H1 (cell line): ENCODE results near the gene SLC43A2. TPM values are rescaled to one million over a fixed set of nuclear protein-coding genes. Genes with fewer than 3 reads are reported as not detected.

ENCODE experiments used
- CBX5 ChIP-seq: fragments of 300-800, 300-1000 bp; sonication (generic); IDR thresholded peaks from 2 replicates; pipeline ENCODE4 v1.7.1; 2016; ENCODE audit warnings: antibody characterized with exemption, low read length, low read depth
- polyA plus RNA-seq, 7 experiments: library from polyadenylated mRNA; depleted of rRNA in 3 of 7; stranded (reverse) in 5 of 7; unstranded in 2 of 7; fragments of >200 nt in 5 of 7; fragments of 200-250 nt in 2 of 7; gene quantifications; 1 replicate in 5 of 7; 2 replicates in 1 of 7; 4 replicates in 1 of 7; pipeline versions ENCODE4 v1.2.1 to v1.2.3, GENCODE V29; 2011 to 2013; ENCODE audit warnings: missing spikeins in 2 of 7, mixed read lengths in 2 of 7
- total RNA-seq: library from RNA; stranded (reverse); fragmentation: NEBNext Ultra II Directional; extraction: Animal tissue kit (Norgen Biotek cat#: 25700); gene quantifications from 2 replicates; pipeline ENCODE4 v1.2.1, GENCODE V29; 2021
- TF ChIP-seq, protein P1 (sequence below): fragments of 300-600 bp; sonication (generic); IDR thresholded peaks from 2 replicates; pipeline ENCODE4 v1.7.1; 2012; ENCODE audit warnings: low read length, moderate library complexity, mild to moderate bottlenecking, inconsistent platforms; ENCODE audit not compliant: insufficient replicate concordance

SLC43A2 gene
- total and polyA plus RNA-seq, 2 of the 8 experiments (the other 6 are each of a cell fraction or from before 2014, with no cell fraction given): 6.6 to 10.5 TPM

DNA sequence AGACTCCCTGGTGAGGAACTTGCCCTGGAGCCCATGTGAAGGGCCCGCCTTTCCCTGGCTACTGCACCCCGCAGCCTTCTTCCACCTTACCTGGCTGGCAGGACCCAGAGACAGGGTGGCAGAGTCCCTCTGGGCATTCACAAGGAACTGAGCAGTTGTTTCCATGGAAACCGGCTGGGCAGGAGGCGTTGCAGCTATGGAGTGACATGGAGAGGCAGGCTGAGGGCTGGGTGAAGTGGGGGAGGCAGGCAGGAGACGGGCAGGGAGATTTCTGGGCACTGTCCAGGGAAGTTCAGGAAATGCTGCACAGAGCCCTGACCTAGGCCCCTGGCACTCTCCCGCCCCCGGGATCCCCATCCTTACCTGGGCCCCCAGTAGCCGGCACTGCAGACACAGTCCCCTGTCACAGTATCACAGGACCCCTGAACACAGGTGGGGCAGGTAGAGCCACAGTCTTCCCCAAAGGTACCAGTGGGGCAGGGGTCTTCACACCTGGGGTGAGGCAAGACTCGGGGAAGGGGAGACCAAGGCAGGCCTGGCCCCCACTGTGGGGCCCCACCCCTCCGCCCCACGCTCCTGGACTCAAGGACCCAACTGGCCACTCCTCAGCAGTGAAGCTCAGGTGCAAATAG, 11.0 kb upstream of the SLC43A2 start (continued):
- TF ChIP-seq, protein P1, sequence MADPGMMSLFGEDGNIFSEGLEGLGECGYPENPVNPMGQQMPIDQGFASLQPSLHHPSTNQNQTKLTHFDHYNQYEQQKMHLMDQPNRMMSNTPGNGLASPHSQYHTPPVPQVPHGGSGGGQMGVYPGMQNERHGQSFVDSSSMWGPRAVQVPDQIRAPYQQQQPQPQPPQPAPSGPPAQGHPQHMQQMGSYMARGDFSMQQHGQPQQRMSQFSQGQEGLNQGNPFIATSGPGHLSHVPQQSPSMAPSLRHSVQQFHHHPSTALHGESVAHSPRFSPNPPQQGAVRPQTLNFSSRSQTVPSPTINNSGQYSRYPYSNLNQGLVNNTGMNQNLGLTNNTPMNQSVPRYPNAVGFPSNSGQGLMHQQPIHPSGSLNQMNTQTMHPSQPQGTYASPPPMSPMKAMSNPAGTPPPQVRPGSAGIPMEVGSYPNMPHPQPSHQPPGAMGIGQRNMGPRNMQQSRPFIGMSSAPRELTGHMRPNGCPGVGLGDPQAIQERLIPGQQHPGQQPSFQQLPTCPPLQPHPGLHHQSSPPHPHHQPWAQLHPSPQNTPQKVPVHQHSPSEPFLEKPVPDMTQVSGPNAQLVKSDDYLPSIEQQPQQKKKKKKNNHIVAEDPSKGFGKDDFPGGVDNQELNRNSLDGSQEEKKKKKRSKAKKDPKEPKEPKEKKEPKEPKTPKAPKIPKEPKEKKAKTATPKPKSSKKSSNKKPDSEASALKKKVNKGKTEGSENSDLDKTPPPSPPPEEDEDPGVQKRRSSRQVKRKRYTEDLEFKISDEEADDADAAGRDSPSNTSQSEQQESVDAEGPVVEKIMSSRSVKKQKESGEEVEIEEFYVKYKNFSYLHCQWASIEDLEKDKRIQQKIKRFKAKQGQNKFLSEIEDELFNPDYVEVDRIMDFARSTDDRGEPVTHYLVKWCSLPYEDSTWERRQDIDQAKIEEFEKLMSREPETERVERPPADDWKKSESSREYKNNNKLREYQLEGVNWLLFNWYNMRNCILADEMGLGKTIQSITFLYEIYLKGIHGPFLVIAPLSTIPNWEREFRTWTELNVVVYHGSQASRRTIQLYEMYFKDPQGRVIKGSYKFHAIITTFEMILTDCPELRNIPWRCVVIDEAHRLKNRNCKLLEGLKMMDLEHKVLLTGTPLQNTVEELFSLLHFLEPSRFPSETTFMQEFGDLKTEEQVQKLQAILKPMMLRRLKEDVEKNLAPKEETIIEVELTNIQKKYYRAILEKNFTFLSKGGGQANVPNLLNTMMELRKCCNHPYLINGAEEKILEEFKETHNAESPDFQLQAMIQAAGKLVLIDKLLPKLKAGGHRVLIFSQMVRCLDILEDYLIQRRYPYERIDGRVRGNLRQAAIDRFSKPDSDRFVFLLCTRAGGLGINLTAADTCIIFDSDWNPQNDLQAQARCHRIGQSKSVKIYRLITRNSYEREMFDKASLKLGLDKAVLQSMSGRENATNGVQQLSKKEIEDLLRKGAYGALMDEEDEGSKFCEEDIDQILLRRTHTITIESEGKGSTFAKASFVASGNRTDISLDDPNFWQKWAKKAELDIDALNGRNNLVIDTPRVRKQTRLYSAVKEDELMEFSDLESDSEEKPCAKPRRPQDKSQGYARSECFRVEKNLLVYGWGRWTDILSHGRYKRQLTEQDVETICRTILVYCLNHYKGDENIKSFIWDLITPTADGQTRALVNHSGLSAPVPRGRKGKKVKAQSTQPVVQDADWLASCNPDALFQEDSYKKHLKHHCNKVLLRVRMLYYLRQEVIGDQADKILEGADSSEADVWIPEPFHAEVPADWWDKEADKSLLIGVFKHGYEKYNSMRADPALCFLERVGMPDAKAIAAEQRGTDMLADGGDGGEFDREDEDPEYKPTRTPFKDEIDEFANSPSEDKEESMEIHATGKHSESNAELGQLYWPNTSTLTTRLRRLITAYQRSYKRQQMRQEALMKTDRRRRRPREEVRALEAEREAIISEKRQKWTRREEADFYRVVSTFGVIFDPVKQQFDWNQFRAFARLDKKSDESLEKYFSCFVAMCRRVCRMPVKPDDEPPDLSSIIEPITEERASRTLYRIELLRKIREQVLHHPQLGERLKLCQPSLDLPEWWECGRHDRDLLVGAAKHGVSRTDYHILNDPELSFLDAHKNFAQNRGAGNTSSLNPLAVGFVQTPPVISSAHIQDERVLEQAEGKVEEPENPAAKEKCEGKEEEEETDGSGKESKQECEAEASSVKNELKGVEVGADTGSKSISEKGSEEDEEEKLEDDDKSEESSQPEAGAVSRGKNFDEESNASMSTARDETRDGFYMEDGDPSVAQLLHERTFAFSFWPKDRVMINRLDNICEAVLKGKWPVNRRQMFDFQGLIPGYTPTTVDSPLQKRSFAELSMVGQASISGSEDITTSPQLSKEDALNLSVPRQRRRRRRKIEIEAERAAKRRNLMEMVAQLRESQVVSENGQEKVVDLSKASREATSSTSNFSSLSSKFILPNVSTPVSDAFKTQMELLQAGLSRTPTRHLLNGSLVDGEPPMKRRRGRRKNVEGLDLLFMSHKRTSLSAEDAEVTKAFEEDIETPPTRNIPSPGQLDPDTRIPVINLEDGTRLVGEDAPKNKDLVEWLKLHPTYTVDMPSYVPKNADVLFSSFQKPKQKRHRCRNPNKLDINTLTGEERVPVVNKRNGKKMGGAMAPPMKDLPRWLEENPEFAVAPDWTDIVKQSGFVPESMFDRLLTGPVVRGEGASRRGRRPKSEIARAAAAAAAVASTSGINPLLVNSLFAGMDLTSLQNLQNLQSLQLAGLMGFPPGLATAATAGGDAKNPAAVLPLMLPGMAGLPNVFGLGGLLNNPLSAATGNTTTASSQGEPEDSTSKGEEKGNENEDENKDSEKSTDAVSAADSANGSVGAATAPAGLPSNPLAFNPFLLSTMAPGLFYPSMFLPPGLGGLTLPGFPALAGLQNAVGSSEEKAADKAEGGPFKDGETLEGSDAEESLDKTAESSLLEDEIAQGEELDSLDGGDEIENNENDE: no peak
- no peak for TF ChIP-seq CBX5
- TF ChIP-seq, all 59 proteins: peak for 0
